Stomach (tissue), 4 donors: ENCODE results near the gene BARD1.

Source experiments
- CTCF ChIP-seq, 7 experiments: fragments of 450-650 bp in 4 of 7; fragments of 200-600 bp in 3 of 7; sonication (generic) in 3 of 7; IDR thresholded peaks; one replicate each; pipeline ENCODE4 v1.5.1; 2016 to 2019; ENCODE audit warnings: antibody characterized with exemption in 7 of 7, control low read depth in 2 of 7, mild to moderate bottlenecking in 1 of 7
- POLR2A ChIP-seq, 4 donors: fragments of 450-650 bp; IDR thresholded peaks; one replicate each; pipeline ENCODE4 v1.6.1; 2016; ENCODE audit warnings: antibody characterized with exemption in 4 of 4, control low read depth in 2 of 4, mild to moderate bottlenecking in 1 of 4, moderate library complexity in 1 of 4

- TF ChIP-seq CTCF (IDR thresholded peaks at IDR 0.05) (no peak), POLR2A (IDR thresholded peaks at IDR 0.05) (no peak)
Observed at GRCh38 chr2:214836568-214836967, 27.1 kb upstream of the BARD1 start.
